IMR-90 (cell line): ENCODE measurements around the gene PAX5. TPM values are rescaled to one million over a fixed set of nuclear protein-coding genes. Genes with fewer than 3 reads are reported as not detected.

Source experiments
- ATAC-seq: fragments of 200-7000 bp; cut with Tn5 transposase; 2 replicates; pipeline ENCODE4 v1.9.1; 2020; ENCODE audit warnings: low read depth, mild to moderate bottlenecking, moderate library complexity
- BruUV-seq: library from RNA; stranded (reverse); fragments of 400-500 nt; replicated peaks from 2 replicates; lab custom pipeline; 2021; lab: Mats Ljungman, UMichigan
- CTCF ChIA-PET: fragments of 300-600 bp; formaldehyde crosslinking; extraction: SDS; loops from one replicate; lab custom pipeline; 2021; ENCODE audit warnings: antibody characterized with exemption; lab: Yijun Ruan, JAX
- POLR2A ChIA-PET: fragments of 300-600 bp; sonication (Branson Sonifier 250); formaldehyde crosslinking; loops from one replicate; lab custom pipeline; 2022; ENCODE audit warnings: antibody characterized with exemption; ENCODE audit not compliant: unreplicated experiment; lab: Charles Lee
- DNase-seq: peaks from one replicate; pipeline ENCODE4 v3.0.0; 2013
- H2AFZ ChIP-seq: replicated peaks from 2 replicates; pipeline ENCODE3; 2013; ENCODE audit warnings: low read length, mild to moderate bottlenecking; ENCODE audit not compliant: poor library complexity
- H2AK5ac ChIP-seq: 2 replicates; pipeline ENCODE4 v1.6.1; 2013; ENCODE audit warnings: low read depth, low read length, inconsistent platforms
- H2AK9ac ChIP-seq: replicated peaks from 2 replicates; pipeline ENCODE3; 2013; ENCODE audit warnings: mild to moderate bottlenecking, low read depth, low read length, moderate library complexity; ENCODE audit not compliant: poor library complexity
- H2BK120ac ChIP-seq: 2 replicates; pipeline ENCODE4 v1.6.1; 2013; ENCODE audit warnings: low read depth, low read length, inconsistent platforms
- H2BK15ac ChIP-seq: 3 replicates; pipeline ENCODE4 v1.6.1; 2013; ENCODE audit warnings: low read depth, low read length, inconsistent platforms
- H2BK20ac ChIP-seq: 2 replicates; pipeline ENCODE4 v1.6.1; 2013; ENCODE audit warnings: low read depth, mild to moderate bottlenecking, inconsistent platforms, low read length, moderate library complexity
- H2BK5ac ChIP-seq: 2 replicates; pipeline ENCODE4 v1.6.1; 2013; ENCODE audit warnings: mild to moderate bottlenecking, low read depth, low read length, inconsistent platforms; ENCODE audit not compliant: poor library complexity, severe bottlenecking
- H3K14ac ChIP-seq: replicated peaks from 2 replicates; pipeline ENCODE4 v1.6.1; 2013; ENCODE audit warnings: low read depth, low read length, inconsistent platforms
- H3K18ac ChIP-seq: 2 replicates; pipeline ENCODE4 v1.6.1; 2013; ENCODE audit warnings: low read depth, low read length, control low read depth
- H3K23ac ChIP-seq: 2 replicates; pipeline ENCODE4 v1.6.1; 2013; ENCODE audit warnings: low read depth, low read length, inconsistent platforms
- H3K27ac ChIP-seq: 2 replicates; pipeline ENCODE4 v1.5.1; 2013; ENCODE audit warnings: mild to moderate bottlenecking, control low read depth, low read length; ENCODE audit not compliant: insufficient read depth
- H3K27me3 ChIP-seq: 2 replicates; pipeline ENCODE4 v1.6.1; 2013; ENCODE audit warnings: low read length; ENCODE audit not compliant: control insufficient read depth, insufficient read depth
- H3K36me3 ChIP-seq: 2 replicates; pipeline ENCODE4 v1.6.1; 2013; ENCODE audit warnings: low read length, mixed read lengths; ENCODE audit not compliant: control insufficient read depth, insufficient read depth
- H3K4ac ChIP-seq: 2 replicates; pipeline ENCODE4 v1.6.1; 2013; ENCODE audit warnings: low read depth, low read length, inconsistent platforms
- H3K4me1 ChIP-seq: 2 replicates; pipeline ENCODE4 v1.6.1; 2013; ENCODE audit warnings: low read length, mixed read lengths; ENCODE audit not compliant: control insufficient read depth, insufficient read depth
- H3K4me2 ChIP-seq: 2 replicates; pipeline ENCODE4 v1.6.1; 2013; ENCODE audit warnings: low read depth, mild to moderate bottlenecking, control low read depth, low read length, moderate library complexity
- H3K4me3 ChIP-seq: 2 replicates; pipeline ENCODE4 v1.5.1; 2013; ENCODE audit warnings: low read depth, mild to moderate bottlenecking, control low read depth, low read length, moderate library complexity; ENCODE audit not compliant: insufficient read depth
- H3K56ac ChIP-seq: 2 replicates; pipeline ENCODE4 v1.6.1; 2013; ENCODE audit warnings: low read length, inconsistent platforms; ENCODE audit not compliant: insufficient read depth; ENCODE audit errors: extremely low read depth
- H3K79me1 ChIP-seq, 2 experiments: 2 replicates each; pipeline ENCODE4 v1.6.1; 2013; ENCODE audit warnings: low read length in 2 of 2, inconsistent platforms in 1 of 2, low read depth in 1 of 2
- H3K9ac ChIP-seq: 2 replicates; pipeline ENCODE4 v1.6.1; 2013; ENCODE audit warnings: low read depth, low read length, control low read depth
- H3K9me1 ChIP-seq: 2 replicates; pipeline ENCODE4 v1.6.1; 2013; ENCODE audit warnings: low read length, inconsistent platforms; ENCODE audit not compliant: insufficient read depth
- H3K9me3 ChIP-seq: 2 replicates; pipeline ENCODE4 v1.6.1; 2013; ENCODE audit warnings: low read length; ENCODE audit not compliant: control insufficient read depth, insufficient read depth
- H4K20me1 ChIP-seq: 2 replicates; pipeline ENCODE4 v1.6.1; 2013; ENCODE audit warnings: low read length, inconsistent platforms; ENCODE audit not compliant: insufficient read depth
- H4K5ac ChIP-seq: 2 replicates; pipeline ENCODE4 v1.6.1; 2013; ENCODE audit warnings: mild to moderate bottlenecking, low read depth, low read length, control low read depth
- H4K8ac ChIP-seq, 2 experiments: 2 replicates each; pipeline ENCODE4 v1.6.1; 2013; ENCODE audit warnings: low read depth in 2 of 2, low read length in 2 of 2, control low read depth in 1 of 2, inconsistent platforms in 1 of 2
- H4K91ac ChIP-seq: 2 replicates; pipeline ENCODE4 v1.6.1; 2013; ENCODE audit warnings: low read depth, low read length, inconsistent platforms; ENCODE audit not compliant: insufficient read depth
- BHLHE40 ChIP-seq: fragments of 150-350 bp; IDR thresholded peaks from 2 replicates; pipeline ENCODE4 v1.6.1; 2016; ENCODE audit warnings: mild to moderate bottlenecking, low read depth, low read length
- CHD1 ChIP-seq: IDR thresholded peaks from 2 replicates; pipeline ENCODE4 v1.6.1; 2012; ENCODE audit warnings: low read depth, low read length, improper control_type of control experiment
- NFE2L2 ChIP-seq: fragments of 150-350 bp; IDR thresholded peaks from 2 replicates; pipeline ENCODE4 v1.6.1; 2016; ENCODE audit warnings: low read depth, mild to moderate bottlenecking, low read length
- RFX5 ChIP-seq: IDR thresholded peaks from 2 replicates; pipeline ENCODE4 v1.8.0; 2012; ENCODE audit warnings: low read depth, mild to moderate bottlenecking, low read length, moderate library complexity
- WGBS, 2 experiments: methylation state at CpG; one replicate each; pipeline versions ENCODE4 v1.1.5 to v1.1.7; 2013; ENCODE audit warnings: missing lambda C conversion rate in 2 of 2; ENCODE audit not compliant: insufficient read length in 1 of 2; ENCODE audit errors: extremely low coverage in 2 of 2; 5-methylcytosine and 5-hydroxymethylcytosine counted together
- dilution Hi-C: fragments of 300-500 bp; cut with HindIII; formaldehyde crosslinking; loops from one replicate; pipeline ENCODE4 v1.14.3; 2018; ENCODE audit warnings: low sequenced_read_pairs; ENCODE audit not compliant: unreplicated experiment
- in situ Hi-C: fragments of 300-500 bp; cut with MboI; formaldehyde crosslinking; loops from 3 replicates; pipeline ENCODE4 v1.14.3; 2019; ENCODE audit warnings: low sequenced_read_pairs, inconsistent platforms, mixed read lengths
- intact Hi-C: fragments of 100-400 bp; cut with micrococcal nuclease; formaldehyde crosslinking; loops from 2 replicates; pipeline ENCODE4 v1.10.0; 2022
- polyA plus RNA-seq, 3 experiments: library from polyadenylated mRNA; depleted of rRNA; stranded (reverse); fragments of >200 nt; gene quantifications; 2 replicates each; pipeline ENCODE4 v1.2.3, GENCODE V29; 2012; ENCODE audit warnings: low replicate concordance in 1 of 3
- total RNA-seq: library from RNA; depleted of rRNA; stranded (reverse); fragments of >200 nt; gene quantifications from 2 replicates; pipeline ENCODE4 v1.2.3, GENCODE V29; 2012
- TF ChIP-seq, protein P1 (sequence below): fragments of 150-350 bp; IDR thresholded peaks from 2 replicates; pipeline ENCODE4 v1.6.1; 2016; ENCODE audit warnings: low read depth, mild to moderate bottlenecking, low read length, moderate library complexity, borderline replicate concordance

Gene PAX5
- total and polyA plus RNA-seq, 2 of the 4 experiments (the other 2 are of a cell fraction): not detected

DNA sequence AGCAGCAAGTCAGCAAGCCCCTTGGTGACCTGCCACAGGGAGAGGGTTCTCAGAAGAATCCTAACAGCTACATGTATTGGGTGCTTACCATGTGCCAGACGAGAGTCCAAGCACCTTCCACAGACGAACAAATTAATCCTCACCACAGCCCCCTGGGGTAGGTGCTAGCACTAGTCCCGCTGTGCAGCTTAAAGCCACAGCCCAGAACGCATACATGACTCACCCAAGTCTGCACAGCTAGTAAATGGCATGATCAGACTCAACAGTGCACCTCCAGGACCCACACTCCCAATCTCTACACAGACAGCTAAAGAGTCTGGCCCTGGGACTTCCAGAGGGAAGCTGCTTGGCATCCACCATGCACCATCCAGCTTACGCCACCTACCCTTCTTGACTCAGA lies 111.5 kb downstream of the PAX5 start:
- H3K14ac ChIP-seq: no peak overlapping the region
- dilution Hi-C loops: no loop called here
- H2BK15ac ChIP-seq: no peak overlapping the region
- intact Hi-C loops: no loop called here
- H3K9me3 ChIP-seq: no peaks in the 10 kb centered on the region
- H2AK5ac ChIP-seq: no peak overlapping the region
- CTCF ChIA-PET: no interaction called here
- H2BK20ac ChIP-seq: no peak overlapping the region
- no peak overlapping the region for H4K5ac ChIP-seq
- ATAC-seq (no peak), DNase-seq (no peak)
- no peak overlapping the region for H3K9ac ChIP-seq
- BruUV-seq: no TSS peak
- in situ Hi-C loops: no loop called here
- no peaks in the 10 kb centered on the region; the same call in 1 of the 2 replicates for H4K20me1 ChIP-seq
- TF ChIP-seq NFE2L2 (no peak), BHLHE40 (no peak), RFX5 (no peak), CHD1 (no peak)
- TF ChIP-seq, protein P1, sequence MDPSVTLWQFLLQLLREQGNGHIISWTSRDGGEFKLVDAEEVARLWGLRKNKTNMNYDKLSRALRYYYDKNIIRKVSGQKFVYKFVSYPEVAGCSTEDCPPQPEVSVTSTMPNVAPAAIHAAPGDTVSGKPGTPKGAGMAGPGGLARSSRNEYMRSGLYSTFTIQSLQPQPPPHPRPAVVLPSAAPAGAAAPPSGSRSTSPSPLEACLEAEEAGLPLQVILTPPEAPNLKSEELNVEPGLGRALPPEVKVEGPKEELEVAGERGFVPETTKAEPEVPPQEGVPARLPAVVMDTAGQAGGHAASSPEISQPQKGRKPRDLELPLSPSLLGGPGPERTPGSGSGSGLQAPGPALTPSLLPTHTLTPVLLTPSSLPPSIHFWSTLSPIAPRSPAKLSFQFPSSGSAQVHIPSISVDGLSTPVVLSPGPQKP: no peak
- H2BK5ac ChIP-seq: no peak overlapping the region
- no peak overlapping the region for H3K23ac ChIP-seq
- no peak overlapping the region for H3K56ac ChIP-seq
- no peak overlapping the region for H3K4ac ChIP-seq
- WGBS, 2 experiments: 52% methylated on average over 4 of the region's 5 CpGs; no CpG with 5 or more reads in 1 of the 2 experiments
- no peak overlapping the region for H3K4me3 ChIP-seq
- POLR2A ChIA-PET: no interaction called here
- no peaks in the 10 kb centered on the region for H3K79me1 ChIP-seq
- no peak overlapping the region for H2BK120ac ChIP-seq
- H3K4me2 ChIP-seq: no peak overlapping the region
- H3K4me1 ChIP-seq: no peaks in the 10 kb centered on the region
- peaks cover 9% of the 10 kb centered on the region for H3K27me3 ChIP-seq
- no peak overlapping the region for H2AK9ac ChIP-seq
- no peaks in the 10 kb centered on the region for H3K36me3 ChIP-seq
- no peak overlapping the region for H3K18ac ChIP-seq
- no peak overlapping the region for H4K8ac ChIP-seq
- H3K9me1 ChIP-seq: no peaks in the 10 kb centered on the region
- no peak overlapping the region for H2AFZ ChIP-seq
- no peak overlapping the region for H4K91ac ChIP-seq
- no peak overlapping the region for H3K27ac ChIP-seq
